ENCODE data around the gene CD81.

CD81 gene

DNA sequence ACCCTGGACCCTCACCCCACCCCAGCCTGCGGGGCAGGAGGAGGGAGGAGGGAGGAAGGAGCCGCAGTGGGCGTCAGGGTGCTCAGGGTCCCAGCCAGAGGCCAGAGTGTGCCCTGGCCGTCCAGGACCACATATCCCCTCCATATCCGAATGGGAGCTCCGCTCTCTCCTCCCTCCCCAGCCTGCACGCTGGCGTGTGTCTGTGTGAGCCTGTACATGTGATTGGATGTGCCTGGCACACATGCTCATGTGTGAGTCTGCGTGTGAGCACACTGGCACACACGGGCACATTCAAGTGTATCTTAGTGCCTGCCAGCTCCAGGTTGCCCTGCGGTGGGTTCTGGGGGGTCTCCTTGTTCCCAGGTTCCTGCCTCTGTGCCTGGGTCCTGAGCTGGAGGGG lies 31.6 kb downstream of the CD81 start:
- no peak for DNase-seq

DNA sequence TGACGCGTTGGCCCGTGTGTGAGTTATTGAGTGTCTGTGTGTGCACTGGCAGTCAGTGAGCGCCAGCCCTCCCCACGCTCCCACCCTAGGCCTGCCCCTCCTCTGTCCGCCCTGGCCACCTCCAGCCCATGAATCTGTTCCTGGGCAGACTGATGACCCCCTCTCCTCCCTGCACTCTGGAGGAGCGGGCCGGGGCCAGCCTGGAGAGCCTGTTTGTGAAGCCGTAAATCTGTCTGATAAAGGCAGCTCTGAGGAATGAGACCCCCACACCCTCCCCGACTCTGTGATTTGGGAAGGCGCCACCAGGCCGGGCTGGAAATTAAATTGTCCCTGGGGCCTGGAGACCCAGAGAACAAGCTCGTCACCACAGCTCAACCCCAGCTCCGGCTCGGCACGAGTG lies 32.0 kb downstream of the CD81 start:
- DNase-seq, result no peak

DNA sequence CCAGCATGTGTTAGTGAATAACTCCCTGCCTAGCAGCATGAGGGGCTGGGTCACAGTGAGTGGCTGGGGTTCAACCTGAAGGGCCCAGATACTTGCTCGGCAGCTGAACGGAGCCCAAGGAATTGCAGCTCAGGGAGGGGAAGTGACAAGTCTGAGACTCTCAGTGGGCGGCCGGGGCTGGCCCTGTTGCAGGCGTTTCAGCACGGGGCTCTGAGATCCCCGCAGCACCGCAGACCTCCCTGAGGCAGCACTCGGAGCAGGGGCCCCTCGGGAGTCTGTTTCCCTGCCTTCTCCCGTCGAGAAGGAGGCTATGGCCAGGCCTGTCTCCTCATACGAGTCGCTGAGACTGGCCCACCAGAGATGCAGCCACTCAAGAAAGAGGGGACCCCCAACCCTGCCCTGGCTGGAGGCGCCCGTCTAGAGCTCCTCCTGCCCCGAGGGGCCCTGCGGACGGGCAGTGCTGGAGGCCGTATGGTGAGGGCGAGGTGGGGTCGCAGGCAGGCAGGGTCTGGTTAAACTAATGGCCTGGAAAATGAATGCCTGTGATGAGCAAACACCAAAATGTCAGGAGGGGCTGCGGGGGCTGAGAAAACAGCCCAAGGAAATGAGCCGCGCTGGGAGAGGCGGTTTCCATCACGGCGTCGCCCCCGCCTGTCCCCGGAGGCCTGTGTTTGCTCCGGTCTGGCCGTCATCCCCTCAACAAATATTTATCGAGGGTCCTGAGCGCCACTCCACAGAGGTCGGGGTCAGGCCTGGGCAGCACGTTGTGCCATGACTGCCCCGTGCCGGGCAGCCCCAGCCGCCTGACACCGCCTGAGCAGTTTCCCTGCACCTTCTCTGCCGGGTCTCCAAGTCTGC lies 32.7 kb downstream of the CD81 start:
- DNase-seq, result no peak

DNA sequence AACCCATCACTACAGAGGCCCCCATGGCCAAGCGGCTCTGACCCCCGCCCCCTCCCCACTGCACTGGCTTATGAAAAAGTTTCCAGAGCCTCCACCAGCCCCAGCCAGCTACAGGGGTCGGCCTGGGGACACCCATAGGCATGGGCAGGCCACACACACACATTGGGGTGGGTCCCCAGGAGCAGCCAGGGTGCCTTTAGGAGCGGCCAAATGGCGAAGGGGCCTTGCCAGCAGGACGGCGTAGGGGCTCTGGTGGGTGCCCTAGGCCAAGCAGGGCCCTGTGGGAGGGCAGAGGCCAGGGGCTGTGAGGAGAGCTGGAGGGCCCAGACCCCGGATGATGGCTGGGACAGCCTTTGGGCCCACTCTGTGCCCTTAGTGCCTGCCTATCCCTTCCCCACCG lies 33.5 kb downstream of the CD81 start:
- DNase-seq, result no peak

DNA sequence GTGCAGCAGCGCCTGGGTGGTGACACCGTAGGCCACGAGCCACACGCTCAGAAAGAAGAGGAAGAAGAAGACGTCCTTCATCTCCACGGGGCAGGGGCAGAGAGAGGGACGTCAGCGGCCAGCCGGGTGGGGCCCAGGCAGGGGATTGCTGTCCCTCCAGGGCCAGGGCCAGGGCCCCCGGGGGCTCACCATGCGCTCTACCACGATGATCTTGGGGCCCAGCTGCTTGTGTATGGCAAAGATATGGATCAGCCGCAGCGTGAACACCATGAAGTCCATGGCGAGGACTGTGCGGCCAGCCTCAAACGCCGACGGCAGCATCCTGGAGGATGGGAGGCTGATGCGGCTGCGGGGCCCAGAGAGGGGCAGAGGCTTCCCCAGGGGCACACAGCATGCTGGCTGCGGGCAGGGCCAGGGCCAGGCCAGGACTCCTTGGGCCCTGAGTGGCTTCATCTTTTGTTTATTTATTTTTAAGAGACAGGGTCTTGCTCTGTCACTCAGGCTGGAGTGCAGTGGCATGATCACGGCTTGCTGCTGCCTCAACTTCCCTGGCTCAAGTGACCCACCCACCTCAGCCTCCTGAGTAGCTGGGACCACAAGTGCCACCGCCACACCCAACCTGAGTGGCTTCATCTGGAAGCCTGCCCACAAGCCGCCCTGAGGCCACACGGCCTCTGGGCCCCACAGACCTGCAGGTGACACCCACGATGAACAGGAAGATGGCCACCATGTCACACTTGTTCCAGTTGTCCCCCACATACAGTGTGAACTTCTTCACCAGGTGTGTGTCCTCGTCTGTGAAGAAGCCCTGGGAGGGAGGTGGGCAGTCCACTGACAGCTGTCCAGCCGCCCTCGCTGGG lies 34.6 kb downstream of the CD81 start:
- no peak for DNase-seq

DNA sequence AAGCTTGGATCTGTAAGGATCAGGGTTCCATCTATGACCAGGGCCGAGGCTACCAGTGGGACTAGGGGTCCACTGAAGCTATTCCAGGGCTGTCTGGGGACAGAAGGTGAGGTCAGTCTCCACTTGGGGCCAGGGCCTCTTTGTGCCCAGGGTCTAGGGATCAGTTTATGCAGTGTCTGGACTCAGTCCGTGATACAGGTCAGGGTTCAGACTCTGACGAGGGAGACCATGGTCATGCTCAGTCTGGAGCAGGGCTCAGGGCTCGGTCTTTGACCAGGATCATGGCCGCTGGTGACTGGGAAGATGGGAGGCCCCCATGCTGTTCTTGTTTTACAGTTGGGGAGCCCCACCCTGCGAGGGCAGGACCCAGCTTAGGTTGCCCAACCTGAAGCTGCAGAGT lies 35.2 kb downstream of the CD81 start:
- DNase-seq, result no peak

DNA sequence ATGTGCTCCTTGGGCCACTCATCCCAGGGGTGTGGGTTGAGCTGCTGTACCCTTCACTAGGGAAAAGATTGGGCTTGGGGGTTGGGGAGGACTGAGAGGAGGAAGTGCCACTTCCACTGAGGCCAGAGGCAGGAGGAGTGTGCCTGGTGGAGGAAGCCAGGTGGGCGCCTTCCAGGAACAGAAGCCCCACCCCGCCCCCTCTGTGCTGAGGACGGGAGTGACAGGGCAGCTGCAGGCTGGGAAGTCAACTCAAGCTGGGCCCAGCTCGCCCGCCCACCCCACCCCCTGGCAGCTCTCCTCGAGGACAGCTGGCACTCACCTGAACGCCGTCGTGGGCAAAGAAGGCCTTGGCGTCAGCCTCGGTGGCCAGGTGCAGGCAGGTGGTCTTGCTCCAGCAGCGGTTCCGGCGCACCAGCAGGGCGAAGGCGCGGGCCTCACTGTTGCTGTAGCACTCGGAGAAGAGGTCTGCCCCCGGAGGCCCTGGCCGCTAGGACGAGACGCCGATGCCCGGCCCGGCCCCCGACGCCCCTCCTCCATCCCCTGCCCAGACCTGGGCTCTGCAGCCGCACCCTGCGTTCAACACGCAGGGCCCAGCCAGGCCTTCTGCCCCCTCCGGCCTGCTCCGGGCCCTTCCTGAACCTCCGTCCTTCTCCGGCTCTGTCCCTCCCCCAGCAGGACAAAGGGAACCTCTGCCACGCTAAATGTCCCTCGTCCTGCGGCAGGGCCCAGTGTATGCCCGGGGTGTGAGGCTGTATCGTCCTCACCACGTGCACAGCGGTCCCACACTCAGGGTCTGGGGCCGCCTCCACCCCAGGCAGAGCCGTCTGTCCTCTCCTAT lies 36.9 kb downstream of the CD81 start:
- no peak for DNase-seq

DNA sequence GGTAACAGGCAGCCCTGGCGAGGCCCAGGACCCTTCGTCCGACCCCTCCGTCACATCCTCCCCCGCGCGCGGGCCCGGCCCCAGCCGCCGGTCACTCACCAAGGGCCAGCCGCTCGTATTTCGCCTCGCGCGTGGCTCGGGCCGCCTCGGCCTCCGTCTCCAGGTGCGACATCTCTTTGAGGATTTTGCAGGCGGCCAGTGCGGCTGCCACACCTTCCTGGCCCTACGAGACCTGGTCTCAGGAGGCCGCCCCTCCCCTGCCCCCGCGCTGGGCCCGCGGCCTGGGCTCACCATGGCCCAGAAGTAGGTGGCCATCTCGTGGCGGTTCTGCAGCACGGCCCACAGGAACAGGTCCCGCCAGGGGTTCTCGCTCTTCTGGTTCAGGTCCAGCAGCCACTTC lies 37.5 kb downstream of the CD81 start:
- no peak for DNase-seq

DNA sequence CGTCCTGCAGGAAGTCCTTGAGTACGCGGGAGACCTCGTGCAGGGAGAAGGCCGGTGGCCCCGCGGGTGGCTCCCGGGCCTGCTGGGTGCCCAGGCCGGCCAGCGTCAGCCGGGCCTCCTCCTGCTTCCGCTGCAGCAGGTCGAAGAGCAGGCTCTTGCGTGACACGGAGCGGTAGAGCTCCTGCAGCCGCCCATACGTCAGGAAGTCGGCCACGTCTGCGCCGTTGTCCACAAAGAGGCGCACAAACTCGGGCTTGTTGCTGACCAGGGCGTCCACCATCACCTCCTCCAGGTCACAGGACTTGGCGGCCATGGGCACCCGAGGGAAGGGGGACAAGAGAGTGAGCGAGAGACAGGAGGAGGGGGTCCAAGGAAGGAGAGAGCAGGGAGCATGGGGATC lies 38.1 kb downstream of the CD81 start:
- no peak for DNase-seq

DNA sequence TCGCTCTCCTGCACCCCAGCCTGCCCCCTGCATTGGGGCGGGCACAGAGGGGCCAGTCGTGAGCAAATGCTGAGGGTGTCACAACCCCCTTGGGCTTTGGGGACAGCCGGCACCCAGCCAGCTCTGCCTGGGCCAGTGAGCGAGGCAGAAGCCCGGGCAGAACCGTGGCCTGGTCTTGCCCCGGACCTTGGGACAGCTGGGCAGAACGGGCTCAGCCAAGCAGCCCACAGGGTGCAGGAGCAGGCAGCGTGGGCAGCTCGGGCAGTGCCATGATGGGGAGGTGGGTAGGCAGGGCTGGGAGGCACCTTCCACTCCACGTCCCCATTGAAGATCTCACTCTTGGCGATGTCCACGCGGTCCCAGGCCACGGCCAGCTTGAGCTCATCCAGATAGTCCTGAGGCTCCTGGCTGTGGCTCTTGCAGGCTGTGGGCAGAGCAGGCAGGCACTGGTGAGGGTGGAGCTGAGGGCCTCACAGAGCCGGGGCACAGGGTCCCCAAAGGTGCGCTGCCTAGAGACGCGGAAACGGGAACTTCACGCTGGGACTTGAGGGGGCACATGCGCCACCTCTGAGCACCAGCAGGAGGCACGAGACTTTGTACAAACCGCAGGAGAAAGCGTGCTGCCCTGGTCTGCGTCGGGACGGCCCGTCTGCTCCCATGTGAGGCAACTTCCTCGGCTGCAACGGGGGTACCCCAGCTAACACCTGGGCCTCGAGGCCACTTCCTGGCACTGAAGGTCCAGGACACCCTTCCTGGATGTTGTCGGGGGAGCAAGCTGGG lies 38.7 kb downstream of the CD81 start:
- no peak for DNase-seq

DNA sequence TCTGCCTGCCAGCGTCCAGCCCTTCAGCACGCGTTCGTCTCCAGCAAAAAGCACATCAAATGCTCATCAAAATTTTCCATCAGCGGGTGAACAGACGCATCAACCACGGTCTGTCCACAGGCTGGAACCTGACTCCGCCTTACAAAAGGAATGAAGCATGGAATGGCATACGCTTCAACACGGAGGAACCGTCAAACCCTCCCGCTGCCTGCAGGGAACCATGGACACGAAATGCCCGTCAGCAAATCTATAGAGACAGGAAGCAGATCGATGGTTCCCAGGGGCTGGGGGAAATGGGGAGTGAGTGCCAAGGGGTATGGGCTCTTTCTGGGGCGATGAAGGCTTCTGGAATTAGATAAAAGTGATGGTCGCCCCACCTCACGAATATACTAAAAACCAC lies 39.7 kb downstream of the CD81 start:
- DNase-seq, result no peak

DNA sequence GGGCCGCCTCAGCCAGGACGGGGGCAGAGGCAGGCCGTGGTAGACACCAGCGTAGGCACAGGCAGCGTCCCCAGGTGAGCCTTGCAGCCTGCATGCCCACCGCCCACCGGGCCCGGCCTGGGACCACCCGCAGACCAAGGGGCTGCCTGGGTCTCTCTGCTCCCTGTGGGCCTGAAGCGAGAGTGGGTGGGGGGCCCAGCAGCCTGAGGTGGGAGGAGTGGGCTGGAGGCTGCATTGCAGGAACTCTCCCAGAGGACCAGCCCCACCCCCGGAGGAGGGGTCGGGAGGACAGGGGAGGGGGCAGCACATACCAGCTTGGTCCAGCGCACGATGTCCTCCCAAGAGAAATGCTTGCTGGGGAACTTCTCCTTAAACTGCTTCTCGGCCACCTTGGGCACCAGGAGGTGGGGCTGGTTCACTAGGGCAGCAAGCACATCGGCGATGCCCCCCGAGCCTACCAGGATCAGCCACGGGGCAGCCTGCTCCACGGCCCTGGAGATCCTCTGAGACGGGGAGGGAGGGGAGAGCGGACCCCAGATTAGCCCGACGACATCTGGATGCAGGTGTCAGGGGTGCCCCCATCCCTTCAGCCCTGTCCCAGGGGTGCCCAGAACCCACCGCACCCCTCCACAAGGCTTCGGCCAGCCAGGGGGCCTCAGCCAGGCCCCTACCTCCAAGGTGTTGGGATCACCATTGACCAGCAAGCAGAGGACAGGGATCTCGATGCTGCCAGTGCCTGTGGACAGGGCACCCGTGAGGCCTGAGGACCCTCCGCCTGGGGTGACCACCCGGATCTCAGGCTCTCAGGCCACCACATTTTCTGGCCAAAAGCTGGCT lies 41.0 kb downstream of the CD81 start:
- DNase-seq, result no peak

DNA sequence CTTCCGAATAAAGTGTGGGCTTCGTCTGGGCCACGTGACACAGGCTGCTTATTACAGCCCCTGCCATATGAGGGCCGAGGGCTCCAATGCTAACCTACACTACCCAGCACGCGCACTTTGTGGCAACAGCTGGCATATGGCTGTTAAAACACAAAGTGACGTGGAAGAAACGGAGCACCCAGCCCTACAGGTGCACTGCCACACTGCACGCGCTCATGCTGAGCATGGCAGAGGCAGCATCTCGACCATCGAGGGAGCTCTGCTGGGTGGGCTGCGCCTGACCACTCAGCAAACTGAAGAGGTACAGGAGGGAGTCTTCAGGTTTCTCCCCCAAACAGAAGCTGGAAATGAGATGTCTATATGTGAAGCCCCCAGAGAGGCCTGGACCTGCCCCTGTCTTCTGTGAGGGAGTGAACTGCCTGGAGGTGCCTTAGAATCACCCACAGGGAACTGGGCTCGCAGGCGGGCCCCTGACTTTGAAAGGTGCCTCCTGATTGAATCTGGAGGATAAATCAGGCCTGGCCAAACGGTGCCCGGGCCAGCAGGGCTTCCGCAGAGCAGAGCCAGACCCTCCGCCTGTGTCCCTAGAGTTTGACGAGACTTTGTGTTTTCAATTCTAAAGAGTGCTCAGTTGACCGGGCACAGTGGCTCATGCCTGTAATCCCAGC lies 41.7 kb downstream of the CD81 start:
- no peak for DNase-seq

DNA sequence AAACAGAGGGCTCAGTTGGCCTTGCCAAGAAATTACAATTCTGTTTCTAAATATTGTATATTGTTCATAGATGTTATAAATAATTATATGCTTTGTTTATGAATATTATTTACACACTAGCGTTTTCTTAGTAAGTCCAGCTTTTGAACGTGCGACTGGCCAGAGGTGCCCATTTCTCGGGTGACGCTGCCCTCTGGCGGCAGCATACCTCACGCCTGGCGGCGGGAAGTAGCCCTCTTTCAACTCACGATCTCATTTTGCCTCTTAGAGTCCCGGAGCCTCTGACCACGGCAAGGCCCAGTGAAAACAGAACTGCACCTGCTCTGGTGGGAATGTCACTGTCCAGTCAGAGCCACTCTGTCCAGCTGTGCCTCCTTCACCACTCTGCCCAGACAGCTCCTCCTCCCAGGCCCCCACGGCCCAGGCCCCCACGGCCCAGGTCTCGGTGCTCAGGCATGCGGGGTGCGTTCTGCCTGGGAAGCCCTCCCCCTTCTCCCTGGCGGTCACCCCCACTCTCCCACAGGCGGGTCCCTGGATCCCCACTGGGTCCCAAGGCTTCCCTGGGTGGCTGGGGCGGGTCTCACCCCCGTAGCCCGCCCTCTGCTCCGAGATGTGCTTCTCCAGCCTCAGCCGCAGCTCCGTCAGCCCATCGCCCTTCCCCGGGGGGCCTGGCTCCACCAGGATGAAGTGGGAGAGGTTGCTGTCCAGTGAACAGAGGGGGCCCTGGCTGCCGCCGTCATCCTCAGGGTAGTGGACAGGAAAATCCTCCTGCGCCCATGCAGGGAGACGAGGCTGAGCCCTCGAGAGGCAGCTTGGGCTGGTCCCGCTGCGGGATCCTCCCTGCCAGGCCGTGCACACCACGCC lies 42.8 kb downstream of the CD81 start:
- peak; percentile 22 for DNase-seq

DNA sequence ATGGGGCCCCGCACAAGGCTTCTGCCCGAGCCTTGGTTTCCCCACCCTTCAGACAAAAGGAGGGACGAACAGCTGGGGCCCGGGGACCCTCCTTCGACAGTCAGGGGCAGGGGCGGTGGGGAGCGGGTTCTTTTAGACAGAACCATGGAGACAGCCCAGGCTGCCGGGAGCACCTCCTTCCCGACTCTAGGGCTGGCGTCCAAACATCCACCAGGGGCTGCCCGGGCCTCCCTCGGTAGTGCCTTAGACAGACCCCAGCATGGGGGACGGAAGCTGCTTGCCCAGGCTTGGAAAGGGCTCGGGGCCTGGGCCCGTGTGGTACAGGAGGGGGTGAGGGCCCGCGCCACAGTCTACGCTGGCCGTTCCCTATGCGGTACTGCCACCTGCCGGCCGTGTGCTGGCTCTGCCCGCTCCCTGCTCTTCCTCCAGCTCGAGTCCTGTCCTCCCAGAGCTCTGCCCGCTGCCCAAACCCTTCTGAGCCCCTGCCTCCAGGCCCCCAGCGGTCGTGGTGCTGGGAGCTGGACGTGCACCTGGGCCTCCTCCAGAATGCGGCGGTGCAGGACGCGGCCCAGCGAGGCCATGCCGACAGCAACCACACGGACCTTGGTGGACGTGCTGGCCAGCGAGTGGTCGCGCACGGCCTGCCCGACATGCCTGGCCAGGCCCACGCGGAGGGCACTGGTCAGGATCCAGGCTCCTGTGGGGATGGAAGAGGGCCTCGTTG lies 43.6 kb downstream of the CD81 start:
- DNase-seq, result peak; percentile 40

DNA sequence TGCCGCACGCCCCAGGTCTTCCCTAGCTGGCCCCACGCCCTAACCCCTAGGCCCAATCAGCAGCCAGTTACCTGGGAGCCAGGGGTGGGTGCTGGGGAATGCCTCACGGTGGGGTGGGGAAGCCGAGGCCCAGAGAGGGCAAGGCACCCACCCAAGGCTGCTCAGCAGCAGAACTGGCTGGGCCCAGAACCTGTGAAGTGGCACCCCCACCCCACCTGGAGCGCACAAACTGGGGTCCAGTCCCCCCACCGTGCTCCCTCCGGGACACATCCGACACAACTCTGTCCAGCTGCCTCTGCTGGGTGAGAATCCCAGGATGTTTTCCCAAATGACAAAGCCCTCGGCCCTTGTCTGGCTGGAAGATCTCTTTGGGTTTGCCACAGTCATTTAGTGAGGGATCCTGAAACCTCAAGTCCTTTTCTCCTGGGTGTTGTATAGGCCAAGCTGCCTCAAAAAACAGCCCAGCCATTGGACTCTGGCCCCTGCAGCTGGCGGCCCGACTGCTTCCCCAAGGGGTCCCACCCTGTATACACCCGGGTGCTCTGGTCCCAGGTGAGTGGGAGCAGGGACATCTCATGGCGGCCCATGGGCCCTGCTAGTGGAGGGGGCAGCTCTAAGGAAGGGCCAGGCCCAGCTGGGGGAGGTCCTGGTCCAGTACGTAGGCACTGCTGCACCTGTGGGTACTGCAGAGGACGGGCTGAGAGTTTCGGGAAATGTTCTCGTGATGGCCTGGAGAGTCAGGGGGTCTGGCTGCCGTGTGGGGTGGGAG lies 44.3 kb downstream of the CD81 start:
- no peak for DNase-seq

DNA sequence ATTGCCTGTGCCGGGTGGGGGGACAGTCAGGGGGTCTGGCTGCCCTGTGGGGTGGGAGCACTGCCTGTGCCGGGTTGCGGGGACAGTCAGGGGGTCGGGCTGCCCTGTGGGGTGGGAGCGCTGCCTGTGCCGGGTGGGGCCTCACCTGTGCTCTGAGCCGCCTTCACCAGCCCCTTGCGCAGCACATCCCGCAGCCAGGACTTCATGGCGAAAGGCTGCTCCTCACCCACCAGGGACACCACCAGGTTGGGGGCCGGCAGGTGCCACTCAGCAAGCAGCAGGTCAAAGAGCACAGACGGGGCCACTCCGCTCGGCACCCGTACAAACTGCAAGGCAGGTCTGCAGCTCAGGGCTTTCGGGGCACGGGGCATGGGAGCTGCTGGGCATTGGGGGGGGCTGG lies 44.9 kb downstream of the CD81 start:
- no peak for DNase-seq

DNA sequence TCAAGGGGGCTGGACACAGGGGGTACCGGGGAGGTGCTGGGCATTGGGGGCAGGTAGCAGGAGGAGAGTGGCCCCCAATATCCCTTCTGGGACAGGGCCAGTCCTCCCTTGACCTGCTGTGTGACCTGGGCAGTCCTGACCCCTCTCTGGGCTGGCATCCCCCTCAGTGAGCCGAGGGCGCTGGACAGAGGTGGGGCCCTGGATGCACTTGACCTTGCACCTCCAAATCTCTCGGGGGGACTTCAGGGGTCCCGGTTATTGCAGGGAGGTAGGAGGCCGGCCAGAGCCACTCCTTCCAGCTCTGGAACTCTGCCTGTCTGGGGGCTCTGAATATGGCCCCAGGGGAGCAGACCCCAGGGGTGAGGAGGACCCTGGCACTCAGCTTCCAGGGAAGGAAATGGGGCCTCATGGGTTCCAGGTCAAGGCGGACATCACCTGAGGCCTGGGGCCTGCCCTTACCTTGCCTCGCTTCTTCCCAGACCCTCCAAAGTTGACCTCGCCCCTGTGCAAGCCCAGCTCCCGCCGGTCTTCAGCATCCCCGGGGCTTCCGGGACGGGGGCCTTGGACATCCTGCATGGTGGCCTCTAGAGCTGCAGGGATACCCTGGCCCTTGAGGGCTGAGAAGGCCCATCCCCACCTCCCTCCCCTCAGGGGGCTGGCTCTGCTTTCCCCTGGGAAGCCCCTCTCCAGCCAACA lies 45.5 kb downstream of the CD81 start:
- no peak for DNase-seq
